ENCODE measurements around the gene ABCG1.

DNA sequence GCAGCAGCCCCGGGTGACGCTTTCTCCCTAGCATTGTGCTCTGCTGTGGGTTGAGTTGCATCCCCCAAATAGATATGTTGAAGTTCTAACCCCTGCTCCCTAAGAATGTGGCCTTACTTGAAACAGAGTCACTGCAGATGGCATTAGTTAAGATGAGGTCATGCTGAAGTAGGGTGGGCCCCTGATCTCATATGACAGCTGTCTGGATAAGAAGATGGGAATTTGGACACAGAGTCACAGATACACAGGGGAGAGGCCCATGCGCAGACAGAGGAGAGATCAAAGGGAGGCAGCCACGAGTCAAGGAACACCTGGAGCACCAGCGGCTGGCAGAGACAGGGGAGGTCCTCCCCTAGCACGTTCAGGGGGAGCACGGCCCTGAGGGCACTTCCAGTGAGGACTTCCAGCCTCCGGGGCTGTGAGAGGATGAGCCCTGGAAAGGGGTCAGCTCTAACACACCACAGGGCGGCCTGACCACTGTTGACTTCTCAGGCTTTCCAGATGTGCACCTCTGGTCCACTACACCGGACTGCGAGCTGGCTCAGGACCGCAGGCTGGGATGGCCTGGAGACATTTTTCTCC is 46.4 kb downstream of the ABCG1 start:
- TF ChIP-seq, protein P1, sequence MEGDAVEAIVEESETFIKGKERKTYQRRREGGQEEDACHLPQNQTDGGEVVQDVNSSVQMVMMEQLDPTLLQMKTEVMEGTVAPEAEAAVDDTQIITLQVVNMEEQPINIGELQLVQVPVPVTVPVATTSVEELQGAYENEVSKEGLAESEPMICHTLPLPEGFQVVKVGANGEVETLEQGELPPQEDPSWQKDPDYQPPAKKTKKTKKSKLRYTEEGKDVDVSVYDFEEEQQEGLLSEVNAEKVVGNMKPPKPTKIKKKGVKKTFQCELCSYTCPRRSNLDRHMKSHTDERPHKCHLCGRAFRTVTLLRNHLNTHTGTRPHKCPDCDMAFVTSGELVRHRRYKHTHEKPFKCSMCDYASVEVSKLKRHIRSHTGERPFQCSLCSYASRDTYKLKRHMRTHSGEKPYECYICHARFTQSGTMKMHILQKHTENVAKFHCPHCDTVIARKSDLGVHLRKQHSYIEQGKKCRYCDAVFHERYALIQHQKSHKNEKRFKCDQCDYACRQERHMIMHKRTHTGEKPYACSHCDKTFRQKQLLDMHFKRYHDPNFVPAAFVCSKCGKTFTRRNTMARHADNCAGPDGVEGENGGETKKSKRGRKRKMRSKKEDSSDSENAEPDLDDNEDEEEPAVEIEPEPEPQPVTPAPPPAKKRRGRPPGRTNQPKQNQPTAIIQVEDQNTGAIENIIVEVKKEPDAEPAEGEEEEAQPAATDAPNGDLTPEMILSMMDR (IDR thresholded peaks at IDR 0.05; ENCODE audit: low read length) = no peak
- TF ChIP-seq EZH2phosphoT487 (IDR thresholded peaks at IDR 0.05; ENCODE audit: low read length) (no peak), EZH2 (optimal IDR thresholded peaks at IDR 0.05; ENCODE audit: low read depth, low read length) (no peak)
